GM19193 (cell line): ENCODE data around the gene PPP2R2D.

Experiments used
- POLR2A ChIP-seq: IDR thresholded peaks from 4 replicates; pipeline ENCODE4 v1.6.1; 2011; ENCODE audit not compliant: insufficient read depth, insufficient read length; ENCODE audit errors: extremely low read depth

The PPP2R2D gene

DNA sequence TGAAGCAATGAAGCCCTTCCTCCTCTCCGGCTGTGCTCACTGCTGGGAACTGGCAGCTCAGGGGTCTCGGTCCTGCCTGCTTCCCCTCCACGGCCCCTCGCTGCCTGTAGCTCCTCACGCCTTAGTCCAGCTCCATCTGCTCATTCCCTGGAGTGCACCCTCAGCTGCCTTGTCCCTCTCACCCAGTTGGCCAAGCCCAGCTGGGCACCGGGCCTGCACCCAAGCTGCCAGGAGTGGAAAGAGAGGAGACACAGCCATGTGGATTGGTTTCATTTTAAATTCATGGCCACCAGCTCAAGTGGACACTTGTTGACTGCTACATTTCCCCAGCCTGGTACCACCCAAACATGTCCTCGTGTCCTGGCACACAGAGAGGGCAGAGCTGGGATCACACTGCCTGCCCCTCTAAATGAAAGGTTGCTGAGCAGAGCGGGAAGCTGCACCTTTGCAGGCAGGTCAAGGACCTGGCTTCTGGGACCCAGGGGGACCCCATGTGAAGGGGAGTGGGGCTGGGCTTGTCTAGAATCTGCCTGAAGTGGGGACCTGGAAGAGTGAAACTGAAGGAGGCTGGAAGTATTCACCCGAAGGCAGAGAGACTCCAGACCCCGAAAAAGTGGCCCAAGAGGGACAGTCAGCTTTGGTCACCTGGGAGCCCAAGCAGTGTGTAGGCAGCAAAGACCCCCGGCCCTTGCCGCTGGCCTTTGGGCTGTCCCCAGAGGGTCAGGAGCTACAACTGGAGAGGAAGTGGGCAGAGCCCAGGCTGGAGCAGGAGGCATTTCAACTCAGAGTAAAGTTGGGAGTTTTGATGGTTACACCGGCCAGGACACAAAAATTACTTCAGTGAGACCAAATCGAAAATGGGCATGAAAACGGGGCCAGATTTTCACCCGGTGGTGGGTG is 95.9 kb downstream of the PPP2R2D start:
- TF ChIP-seq POLR2A = no peak

DNA sequence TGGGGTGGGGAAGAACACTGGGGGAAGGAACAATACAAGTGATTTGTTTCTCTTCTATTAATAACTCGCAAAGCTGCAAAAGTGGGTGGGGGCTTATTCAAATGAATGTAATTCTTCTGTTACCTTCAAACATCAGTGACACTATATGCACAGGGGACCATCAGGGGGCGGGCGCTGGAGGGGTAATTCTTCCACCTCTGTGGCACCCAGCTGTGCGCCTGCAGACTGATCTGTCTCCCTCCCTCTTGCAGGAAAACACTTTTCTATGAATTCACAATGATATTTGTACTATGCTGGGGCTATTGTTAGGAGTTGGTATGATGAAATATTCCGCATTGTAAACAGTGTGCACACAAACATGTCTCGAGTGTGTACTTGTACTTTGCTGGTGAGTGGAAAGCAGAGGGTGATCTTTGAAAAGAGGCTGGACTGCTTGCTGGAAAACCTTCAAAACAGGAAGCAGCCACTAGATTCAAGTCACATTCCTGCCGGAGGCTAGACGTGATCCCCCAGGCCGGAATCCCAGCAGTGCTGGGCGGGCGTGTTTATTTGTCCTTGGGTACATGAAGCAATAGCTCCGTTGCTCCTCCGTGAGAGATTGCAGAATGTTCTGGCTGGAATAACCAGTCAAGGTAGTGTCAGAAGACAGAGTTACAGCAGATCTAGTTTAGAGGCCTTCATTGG is 96.7 kb downstream of the PPP2R2D start:
- TF ChIP-seq POLR2A = no peak

DNA sequence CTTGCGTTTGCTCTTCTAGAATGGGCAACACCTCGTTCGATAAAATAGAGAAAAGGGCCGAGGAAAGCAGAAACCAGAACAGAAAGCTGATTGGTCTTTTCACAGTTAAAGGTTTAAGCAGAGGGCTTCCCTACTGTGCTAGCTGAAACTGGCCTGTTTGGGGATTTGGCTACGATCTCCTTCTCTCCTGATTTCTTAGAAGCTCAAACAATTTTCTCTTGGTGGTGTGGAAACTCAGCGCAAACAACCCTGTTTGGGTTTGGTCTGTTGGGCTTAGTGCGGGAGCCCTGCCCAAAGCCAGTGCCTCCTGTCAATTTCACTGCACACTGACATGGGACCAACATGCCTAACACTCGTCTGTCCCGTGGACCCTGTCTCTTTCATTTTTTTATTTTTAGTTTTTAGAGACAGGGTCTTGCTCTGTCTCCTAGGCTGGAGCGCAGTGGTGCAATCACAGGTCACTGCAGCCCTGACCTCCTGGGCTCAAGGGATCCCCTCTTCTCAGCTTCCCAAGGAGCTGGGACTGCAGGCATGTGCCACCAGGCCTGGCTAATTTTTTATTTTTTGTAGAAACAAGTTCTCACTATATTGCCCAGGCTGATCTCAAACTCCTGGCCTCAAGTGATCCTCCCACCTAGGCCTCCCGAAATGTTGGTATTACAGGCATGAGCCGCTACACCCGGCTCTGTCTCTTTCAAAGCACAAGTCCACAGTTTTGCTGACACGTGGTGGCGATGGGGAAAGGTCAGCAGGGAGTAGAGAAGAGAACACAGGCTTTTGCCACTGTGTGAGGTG is 97.4 kb downstream of the PPP2R2D start:
- TF ChIP-seq POLR2A = no peak

DNA sequence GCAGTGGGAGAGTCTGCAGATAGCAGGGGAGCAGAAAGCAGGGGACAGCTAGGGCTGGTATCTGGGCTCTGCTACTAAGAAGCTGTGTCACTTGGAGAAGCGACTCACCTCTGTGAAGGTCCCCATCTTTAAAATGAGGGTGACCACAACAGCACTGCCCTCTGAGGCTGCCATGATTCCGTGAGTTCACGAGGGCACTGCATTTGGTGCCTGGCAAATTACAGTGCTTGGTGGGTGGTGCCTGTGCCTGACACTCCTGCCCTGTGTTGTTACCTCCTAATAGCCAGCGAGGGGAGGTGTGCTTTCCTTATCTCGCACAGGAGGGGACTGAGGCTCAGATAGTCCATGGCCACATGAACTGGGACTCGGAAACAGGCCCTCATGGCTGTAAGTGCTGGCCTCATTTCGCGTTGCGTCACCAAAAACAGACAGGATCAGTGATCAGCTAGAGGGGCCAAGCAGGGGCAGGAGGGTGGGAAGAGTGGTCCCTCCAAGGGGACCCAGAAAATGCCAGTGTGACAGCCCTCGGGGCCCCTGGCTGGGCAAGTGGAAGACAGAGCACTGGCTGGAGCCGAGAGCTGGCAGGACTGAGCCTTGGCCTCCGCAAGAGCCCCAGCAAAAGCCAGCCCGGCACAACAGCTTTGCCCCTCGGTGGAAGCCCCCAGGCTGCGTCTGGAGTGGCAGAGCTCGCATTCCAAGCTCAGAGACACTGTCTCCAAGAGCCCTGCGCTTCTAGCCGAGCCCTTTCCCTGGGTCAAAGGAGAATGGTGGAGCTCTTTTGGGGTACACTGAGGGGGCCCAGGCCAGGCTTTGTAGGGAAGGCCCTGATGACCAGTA is 98.3 kb downstream of the PPP2R2D start:
- TF ChIP-seq POLR2A = no peak

DNA sequence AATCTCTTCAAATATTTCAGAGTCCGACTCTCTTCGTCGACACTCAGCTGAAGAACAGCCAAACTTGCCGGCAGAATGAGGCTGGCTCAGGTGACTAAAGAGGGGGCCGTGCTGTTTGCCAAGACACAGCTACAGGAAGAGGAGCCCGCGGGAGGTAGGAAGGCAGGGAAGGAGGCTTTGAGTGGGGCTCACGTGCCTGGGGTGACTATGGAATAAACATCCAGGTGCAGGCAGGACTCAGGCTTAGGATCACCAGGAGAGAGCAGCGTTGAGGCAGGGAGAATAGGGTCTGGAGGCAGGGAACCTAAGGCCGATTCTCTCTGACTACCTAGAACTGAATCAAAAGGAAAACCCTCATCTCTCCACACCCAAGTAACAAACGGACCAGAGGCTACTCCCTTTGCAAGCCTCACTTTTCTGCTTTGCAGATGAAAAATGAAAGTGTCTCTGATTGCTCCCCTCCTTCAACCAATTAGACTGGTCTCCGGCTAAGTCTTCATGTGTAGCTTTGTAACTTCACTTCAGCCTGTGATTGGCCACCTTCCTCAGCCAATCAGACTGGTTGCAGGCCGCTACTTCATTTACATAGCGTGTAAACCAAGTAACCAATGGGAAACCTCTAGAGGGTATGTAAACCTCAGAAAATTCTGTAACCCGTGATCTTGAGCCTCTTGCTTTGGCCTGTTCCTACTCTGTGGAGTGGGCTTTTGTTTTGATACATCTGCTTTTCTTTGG is 100.6 kb downstream of the PPP2R2D start:
- TF ChIP-seq POLR2A = no peak

DNA sequence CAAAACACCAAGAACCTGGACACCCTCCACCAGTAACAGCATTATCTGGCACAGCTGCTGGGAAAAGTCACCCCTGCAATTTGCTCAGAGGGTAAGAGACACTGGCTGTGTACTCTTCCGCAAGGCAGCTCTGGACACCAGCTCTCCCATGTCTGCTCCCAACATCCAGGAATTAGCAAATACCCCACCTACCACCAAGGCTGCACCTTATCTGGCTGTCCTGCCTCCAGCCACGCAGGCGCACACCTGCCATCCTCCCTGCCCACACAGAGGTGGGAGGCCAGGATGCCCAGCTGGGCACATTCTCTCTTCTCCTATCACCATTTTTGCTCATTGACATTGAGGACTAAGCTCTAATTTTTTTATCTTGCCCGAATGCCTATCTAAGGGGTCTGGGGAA is 101.2 kb downstream of the PPP2R2D start:
- no peak for TF ChIP-seq POLR2A

DNA sequence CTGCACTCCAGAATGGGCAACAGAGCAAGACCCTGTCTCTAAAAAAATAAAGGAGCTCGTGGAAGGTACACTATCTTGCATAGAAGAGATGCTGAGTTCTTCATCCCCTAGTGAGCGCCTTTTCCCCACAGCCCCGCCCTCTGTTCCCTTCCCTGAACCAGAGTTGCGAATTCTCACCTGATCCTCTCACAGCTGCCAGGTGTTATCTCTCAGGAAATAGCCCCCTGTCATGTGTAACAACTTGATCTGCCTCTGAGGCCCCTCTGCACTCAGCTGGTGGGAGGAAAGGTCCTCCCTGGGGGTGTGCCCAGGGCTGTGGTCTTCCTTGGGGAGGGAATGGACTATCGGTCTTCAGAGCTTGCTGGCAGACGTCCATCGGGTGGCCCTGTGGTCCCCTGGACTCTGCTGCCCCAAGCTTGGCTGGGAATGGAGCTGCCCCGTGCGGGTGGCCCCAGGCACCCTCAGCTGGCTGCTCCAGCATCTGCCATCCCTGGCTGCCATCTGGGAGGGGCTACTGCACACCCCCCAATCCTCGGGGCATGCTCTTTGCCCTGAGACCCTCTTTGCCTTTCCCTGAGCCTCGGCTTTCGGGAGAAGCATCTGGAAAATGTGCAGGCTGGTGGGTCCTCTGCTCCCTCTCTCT is 102.6 kb downstream of the PPP2R2D start:
- no peak for TF ChIP-seq POLR2A

DNA sequence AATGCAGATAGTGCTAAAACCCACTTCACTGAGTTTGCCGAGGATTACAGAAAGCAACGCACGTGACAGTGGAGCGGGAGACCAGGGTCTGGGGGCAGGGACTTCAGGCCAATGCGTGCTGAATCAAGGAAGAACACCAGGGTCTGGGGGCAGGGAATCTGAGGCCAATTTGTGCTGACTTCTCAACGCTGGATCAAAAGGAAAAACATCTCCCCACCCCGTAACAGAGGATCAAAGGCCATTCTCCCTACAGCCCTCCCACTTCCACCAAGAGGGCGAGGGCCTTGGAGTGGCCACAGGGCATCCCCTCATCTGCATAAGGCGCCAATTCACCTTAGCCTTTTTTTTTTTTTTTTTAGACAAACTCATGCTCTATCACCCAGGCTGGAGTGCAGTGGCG is 103.2 kb downstream of the PPP2R2D start:
- no peak for TF ChIP-seq POLR2A

DNA sequence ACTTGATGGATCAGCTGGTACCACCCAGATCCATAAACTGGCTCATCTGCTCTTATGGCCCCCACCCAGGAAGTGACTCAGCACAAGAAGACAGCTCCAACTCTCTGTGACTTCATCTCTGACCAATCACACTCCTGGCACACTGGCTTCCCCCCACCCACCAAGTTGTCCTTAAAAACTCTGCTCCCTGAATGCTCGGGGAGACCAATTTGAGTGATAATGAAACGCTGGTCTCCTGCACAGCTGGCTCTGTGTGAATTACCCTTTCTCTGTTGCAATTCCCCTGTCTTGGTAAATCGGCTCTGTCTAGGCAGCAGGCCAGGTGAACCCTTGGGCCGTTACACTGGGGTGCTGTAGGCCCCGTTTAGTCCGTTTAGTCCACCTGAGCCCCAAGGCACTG is 104.3 kb downstream of the PPP2R2D start:
- TF ChIP-seq POLR2A = no peak

DNA sequence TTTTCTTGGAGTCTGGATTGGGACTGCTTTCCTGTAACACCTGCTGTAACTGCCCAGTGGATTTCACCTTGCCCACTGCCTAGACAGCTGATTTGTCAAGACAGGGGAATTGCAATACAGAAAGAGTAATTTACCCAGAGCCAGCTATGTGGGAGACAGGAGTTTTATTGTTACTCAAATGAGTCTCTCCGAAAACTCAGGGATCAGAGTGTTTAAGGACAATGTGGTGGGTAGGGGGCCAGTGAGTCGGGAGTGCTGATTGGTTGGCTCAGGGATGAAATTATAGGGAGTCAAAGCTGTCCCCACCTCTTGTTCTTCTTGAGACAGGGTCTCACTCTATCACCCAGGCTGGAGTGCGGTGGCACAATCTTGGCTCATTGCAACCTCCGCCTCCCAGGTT is 106.2 kb downstream of the PPP2R2D start:
- TF ChIP-seq POLR2A = no peak

DNA sequence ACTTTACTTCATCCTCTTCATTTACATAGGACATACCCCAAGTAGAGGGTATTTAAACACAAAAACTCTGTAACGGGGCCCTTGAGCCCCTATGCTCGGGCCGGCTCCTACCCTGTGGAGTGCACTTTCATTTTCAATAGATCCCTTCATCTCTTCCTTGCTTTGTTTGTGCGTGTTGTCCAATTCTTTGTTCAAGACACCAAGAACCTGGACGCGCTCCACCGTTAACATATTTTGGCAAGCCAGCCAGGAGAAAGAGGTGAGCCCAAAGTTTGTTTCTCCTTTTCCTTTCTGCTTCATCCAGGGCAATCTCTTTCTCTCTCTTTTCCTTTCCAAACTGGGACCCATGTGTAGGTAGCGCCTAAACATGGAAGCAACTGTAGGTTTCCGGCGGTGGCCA is 106.9 kb downstream of the PPP2R2D start:
- no peak for TF ChIP-seq POLR2A
